ENCODE data around the gene GNB1.

- TF ChIP-seq, protein P1, sequence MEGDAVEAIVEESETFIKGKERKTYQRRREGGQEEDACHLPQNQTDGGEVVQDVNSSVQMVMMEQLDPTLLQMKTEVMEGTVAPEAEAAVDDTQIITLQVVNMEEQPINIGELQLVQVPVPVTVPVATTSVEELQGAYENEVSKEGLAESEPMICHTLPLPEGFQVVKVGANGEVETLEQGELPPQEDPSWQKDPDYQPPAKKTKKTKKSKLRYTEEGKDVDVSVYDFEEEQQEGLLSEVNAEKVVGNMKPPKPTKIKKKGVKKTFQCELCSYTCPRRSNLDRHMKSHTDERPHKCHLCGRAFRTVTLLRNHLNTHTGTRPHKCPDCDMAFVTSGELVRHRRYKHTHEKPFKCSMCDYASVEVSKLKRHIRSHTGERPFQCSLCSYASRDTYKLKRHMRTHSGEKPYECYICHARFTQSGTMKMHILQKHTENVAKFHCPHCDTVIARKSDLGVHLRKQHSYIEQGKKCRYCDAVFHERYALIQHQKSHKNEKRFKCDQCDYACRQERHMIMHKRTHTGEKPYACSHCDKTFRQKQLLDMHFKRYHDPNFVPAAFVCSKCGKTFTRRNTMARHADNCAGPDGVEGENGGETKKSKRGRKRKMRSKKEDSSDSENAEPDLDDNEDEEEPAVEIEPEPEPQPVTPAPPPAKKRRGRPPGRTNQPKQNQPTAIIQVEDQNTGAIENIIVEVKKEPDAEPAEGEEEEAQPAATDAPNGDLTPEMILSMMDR (IDR thresholded peaks at IDR 0.05; ENCODE audit: insufficient read depth, low read length, poor library complexity, severe bottlenecking), result no peak
- no peak for TF ChIP-seq EZH2phosphoT487 (conservative IDR thresholded peaks at IDR 0.05; ENCODE audit: low read length)
These were observed 27.9 kb downstream of the GNB1 start for GRCh38 chr1:1862905-1863547.

All from SU-DHL-6 (cell line).